Measurements from ENCODE around the gene SP2.

Gene SP2

GRCh38 chr17:47895856-47896671 is at the start of gene SP2:
TSS of gene SP2 (plus strand) at chr17:47896236. CDS start at chr17:47896287, 51 bp downstream.
- peak; percentile 100 for DNase-seq (ENCODE audit: low read depth)

GRCh38 chr17:47846716-47847340 is 49.2 kb upstream of the SP2 start:
- no peak for DNase-seq (ENCODE audit: low read depth)

- DNase-seq (ENCODE audit: low read depth) = no peak
These were observed 48.5 kb upstream of the SP2 start for GRCh38 chr17:47847341-47848197.

GRCh38 chr17:47848198-47848513 is 47.9 kb upstream of the SP2 start:
- no peak for DNase-seq (ENCODE audit: low read depth)

- DNase-seq (ENCODE audit: low read depth) = no peak
These were observed 45.7 kb upstream of the SP2 start for GRCh38 chr17:47850373-47850691.

GRCh38 chr17:47850692-47851573 is 45.1 kb upstream of the SP2 start, which contains the start of gene SP6:
TSS of gene SP6 (minus strand) at chr17:47851163. CDS start at chr17:47848429, 2,734 bp downstream.
- DNase-seq (ENCODE audit: low read depth) = no peak

GRCh38 chr17:47851764-47852112 is 44.3 kb upstream of the SP2 start:
- DNase-seq (ENCODE audit: low read depth) = no peak

- no peak for DNase-seq (ENCODE audit: low read depth)
These were observed 43.7 kb upstream of the SP2 start for GRCh38 chr17:47852113-47852949.

- DNase-seq (ENCODE audit: low read depth) = no peak
These were observed 42.4 kb upstream of the SP2 start for GRCh38 chr17:47853616-47854015.

GRCh38 chr17:47855737-47856136 is 40.3 kb upstream of the SP2 start:
- no peak for DNase-seq (ENCODE audit: low read depth)

- no peak for DNase-seq (ENCODE audit: low read depth)
These were observed 39.2 kb upstream of the SP2 start for GRCh38 chr17:47856830-47857229.

GRCh38 chr17:47857551-47858455 is 38.2 kb upstream of the SP2 start:
- no peak for DNase-seq (ENCODE audit: low read depth)

GRCh38 chr17:47860386-47860785 is 35.6 kb upstream of the SP2 start:
- DNase-seq (ENCODE audit: low read depth) = no peak

GRCh38 chr17:47862621-47863440 is 33.2 kb upstream of the SP2 start:
- DNase-seq (ENCODE audit: low read depth) = peak; percentile 29

GRCh38 chr17:47864791-47865216 is 31.2 kb upstream of the SP2 start:
- no peak for DNase-seq (ENCODE audit: low read depth)

- DNase-seq (ENCODE audit: low read depth) = no peak
These were observed 29.1 kb upstream of the SP2 start for GRCh38 chr17:47866941-47867340.

GRCh38 chr17:47867813-47868533 is 28.1 kb upstream of the SP2 start:
- no peak for DNase-seq (ENCODE audit: low read depth)

GRCh38 chr17:47869114-47869513 is 26.9 kb upstream of the SP2 start:
- DNase-seq (ENCODE audit: low read depth) = no peak
